HEK293T (cell line): ENCODE results near the gene RTN4RL1.
A peak's percentile ranks its signal among the peaks of the same experiment; 100 is the strongest.

Experiments
- CTCF ChIA-PET: fragments of 350-600 bp; formaldehyde crosslinking; extraction: SDS; loops from one replicate; lab custom pipeline; 2021; ENCODE audit warnings: antibody characterized with exemption, inconsistent platforms; lab: Yijun Ruan, JAX
- POLR2A ChIA-PET: fragments of 350-600 bp; formaldehyde crosslinking; extraction: SDS; loops from one replicate; lab custom pipeline; 2020; ENCODE audit warnings: antibody characterized with exemption, inconsistent platforms; lab: Yijun Ruan, JAX
- DNase-seq: peaks from one replicate; pipeline ENCODE4 v3.0.0; 2012; ENCODE audit warnings: mixed read lengths; ENCODE audit errors: extremely low spot score
- ARNT ChIP-seq: fragments of 450-650 bp; IDR thresholded peaks from 2 replicates; pipeline ENCODE4 v1.6.1; 2017; ENCODE audit warnings: mild to moderate bottlenecking
- BHLHE40 ChIP-seq: fragments of 450-650 bp; IDR thresholded peaks from 2 replicates; pipeline ENCODE4 v1.6.1; 2016; ENCODE audit warnings: mild to moderate bottlenecking, moderate library complexity, borderline replicate concordance
- CTBP1 ChIP-seq: fragments of 450-650 bp; IDR thresholded peaks from 2 replicates; pipeline ENCODE4 v1.6.1; 2016; ENCODE audit warnings: borderline replicate concordance
- ELF4 ChIP-seq: fragments of 450-650 bp; IDR thresholded peaks from 2 replicates; pipeline ENCODE4 v1.6.1; 2017; ENCODE audit warnings: antibody characterized with exemption
- FOXA1 ChIP-seq: fragments of 450-650 bp; IDR thresholded peaks from 2 replicates; pipeline ENCODE4 v1.6.1; 2016; ENCODE audit warnings: mild to moderate bottlenecking
- FOXK2 ChIP-seq: fragments of 450-650 bp; IDR thresholded peaks from 2 replicates; pipeline ENCODE4 v1.6.1; 2016; ENCODE audit warnings: mild to moderate bottlenecking
- FOXM1 ChIP-seq: fragments of 450-650 bp; IDR thresholded peaks from 2 replicates; pipeline ENCODE4 v1.6.1; 2017; ENCODE audit warnings: mild to moderate bottlenecking, borderline replicate concordance
- HDGF ChIP-seq: fragments of 450-650 bp; IDR thresholded peaks from 2 replicates; pipeline ENCODE4 v1.6.1; 2017; ENCODE audit warnings: antibody characterized with exemption, borderline replicate concordance
- L3MBTL2 ChIP-seq: fragments of 450-650 bp; conservative IDR thresholded peaks from 2 replicates; pipeline ENCODE4 v1.6.1; 2016; ENCODE audit warnings: mild to moderate bottlenecking
- LEF1 ChIP-seq: fragments of 450-650 bp; IDR thresholded peaks from 2 replicates; pipeline ENCODE4 v1.6.1; 2017; ENCODE audit warnings: mild to moderate bottlenecking, borderline replicate concordance
- NFRKB ChIP-seq: fragments of 450-650 bp; IDR thresholded peaks from 2 replicates; pipeline ENCODE4 v1.6.1; 2016; ENCODE audit warnings: mild to moderate bottlenecking, moderate library complexity
- SP1 ChIP-seq: fragments of 450-650 bp; IDR thresholded peaks from 2 replicates; pipeline ENCODE4 v1.6.1; 2017
- TARDBP ChIP-seq: fragments of 450-650 bp; IDR thresholded peaks from 2 replicates; pipeline ENCODE4 v1.6.1; 2016
- ZNF384 ChIP-seq: fragments of 450-650 bp; IDR thresholded peaks from 2 replicates; pipeline ENCODE4 v1.6.1; 2016
- TF ChIP-seq, protein P1 (sequence below): fragments of 450-650 bp; IDR thresholded peaks from 2 replicates; pipeline ENCODE4 v1.6.1; 2016

The RTN4RL1 gene

DNA sequence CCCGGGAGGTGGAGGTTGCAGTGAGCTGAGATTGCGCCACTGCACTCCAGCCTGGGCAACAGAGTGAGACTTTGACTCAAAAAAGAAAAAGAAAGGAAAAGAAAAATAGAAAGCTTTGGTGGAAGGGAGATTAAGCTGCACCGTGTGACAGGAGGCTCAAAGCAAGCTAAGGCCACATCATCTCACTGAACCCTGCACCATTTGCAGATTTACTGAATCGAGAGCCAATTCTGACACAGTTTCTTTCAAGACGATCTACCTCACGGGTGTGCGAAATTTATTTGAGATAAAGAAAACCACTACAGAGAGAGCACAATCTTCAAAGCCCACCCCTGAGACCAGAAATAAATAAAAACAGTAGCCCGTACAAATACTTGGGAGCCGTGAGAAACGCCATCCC lies 49.6 kb downstream of the RTN4RL1 start:
- DNase-seq = no peak
- POLR2A ChIA-PET = no interaction called here
- CTCF ChIA-PET = interaction anchor here (1.2 kb wide), 1 partner anchor 92 kb away, joined by 3 read pairs; no protein-coding TSS in a partner anchor
- no peak for TF ChIP-seq CTBP1
- no peak for TF ChIP-seq TARDBP

DNA sequence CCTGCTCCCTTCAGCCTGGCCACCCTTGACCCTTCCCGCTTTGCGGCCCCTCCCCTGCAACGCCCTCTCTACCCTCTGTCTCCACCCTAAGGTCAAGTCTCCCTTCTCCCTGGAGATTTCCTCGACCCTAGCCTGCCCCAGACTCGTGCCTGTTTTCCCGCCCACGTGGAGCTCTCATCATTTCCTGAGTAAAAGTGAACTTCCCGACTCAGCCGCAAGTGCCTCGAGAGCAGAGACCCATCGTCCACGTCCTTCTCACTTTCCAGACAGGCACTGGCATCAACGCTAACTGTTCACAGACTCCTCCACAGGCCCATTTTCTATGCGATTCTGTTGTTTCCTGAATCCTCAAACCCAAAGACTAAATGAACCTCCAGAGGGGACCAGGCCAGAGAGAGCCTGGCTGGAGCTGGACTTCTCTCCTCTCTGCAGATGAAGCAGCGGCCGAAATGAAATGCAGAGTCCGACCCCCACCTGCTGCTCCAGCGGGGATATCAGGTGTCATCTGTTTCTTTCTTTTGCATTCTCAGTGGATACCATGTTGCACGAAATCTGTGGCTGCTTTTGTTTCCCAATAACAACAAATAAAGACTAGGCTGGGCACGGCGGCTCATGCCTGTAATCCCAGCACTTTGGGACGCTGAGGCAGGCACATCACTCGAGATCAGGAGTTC lies 52.5 kb downstream of the RTN4RL1 start:
- CTCF ChIA-PET = no interaction called here
- POLR2A ChIA-PET = no interaction called here
- peak; percentile 37 for DNase-seq

DNA sequence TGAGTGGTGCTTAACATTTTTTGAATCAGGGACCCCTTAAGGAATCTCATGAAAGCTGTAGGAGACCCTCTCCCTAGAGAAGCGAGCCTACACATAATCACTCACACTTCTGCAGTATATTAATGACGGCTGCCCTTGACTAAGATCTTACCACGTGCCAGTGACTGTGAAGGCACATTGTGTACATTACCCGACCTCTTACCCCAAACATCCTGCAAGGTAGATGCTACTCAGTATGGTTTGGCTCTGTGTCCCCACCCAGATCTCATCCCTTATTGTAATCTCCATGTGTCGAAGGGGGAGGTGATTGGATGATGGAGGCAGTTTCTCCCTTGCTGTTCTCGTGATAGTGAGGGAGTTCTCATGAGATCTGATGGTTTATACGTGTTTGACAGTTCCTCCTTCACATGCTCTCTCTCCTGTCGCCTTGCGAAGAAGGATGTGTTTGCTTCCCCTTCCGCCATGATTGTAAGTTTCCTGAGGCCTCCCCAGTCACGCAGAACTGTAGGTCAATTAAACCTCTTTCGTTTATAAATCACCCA lies 54.2 kb downstream of the RTN4RL1 start:
- POLR2A ChIA-PET = no interaction called here
- CTCF ChIA-PET = no interaction called here
- TF ChIP-seq ARNT (no peak), BHLHE40 (no peak), L3MBTL2 (0 out of 2 replicates have a peak, but pooled peaks have one; percentile 34), TARDBP (no peak), FOXA1 (no peak), FOXK2 (no peak), ELF4 (no peak), ZNF384 (no peak)
- DNase-seq = no peak

More for the DNA sequence above, 52.5 kb downstream of the RTN4RL1 start:
- peak; percentile 98 for TF ChIP-seq L3MBTL2
- TF ChIP-seq, protein P1, sequence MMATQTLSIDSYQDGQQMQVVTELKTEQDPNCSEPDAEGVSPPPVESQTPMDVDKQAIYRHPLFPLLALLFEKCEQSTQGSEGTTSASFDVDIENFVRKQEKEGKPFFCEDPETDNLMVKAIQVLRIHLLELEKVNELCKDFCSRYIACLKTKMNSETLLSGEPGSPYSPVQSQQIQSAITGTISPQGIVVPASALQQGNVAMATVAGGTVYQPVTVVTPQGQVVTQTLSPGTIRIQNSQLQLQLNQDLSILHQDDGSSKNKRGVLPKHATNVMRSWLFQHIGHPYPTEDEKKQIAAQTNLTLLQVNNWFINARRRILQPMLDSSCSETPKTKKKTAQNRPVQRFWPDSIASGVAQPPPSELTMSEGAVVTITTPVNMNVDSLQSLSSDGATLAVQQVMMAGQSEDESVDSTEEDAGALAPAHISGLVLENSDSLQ = no peak
- TF ChIP-seq CTBP1 = no peak

DNA sequence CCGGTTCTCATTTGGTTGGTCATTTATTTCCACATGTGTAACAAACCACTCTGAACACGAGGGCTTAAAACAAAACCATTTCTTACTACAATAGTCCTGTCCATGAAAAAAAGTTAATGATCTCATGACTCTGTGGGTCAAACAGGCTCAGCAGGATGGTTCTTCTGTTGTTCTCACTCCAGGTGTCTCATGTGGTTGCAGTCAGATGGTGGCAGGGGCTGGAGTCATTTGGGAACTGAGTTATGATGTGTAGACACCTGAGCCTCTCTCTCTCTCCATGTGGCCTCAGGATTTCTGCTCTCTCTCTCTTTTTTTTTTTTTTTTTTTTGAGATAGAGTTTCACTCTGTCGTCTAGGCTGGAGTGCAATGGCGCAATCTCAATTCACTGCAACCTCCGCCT lies 55.4 kb downstream of the RTN4RL1 start:
- CTCF ChIA-PET = no interaction called here
- no peak for TF ChIP-seq ARNT
- TF ChIP-seq, protein P1 = peak; percentile 38; the same call in 1 of the 2 replicates
- TF ChIP-seq ZNF384 = peak; percentile 97
- no peak for DNase-seq
- POLR2A ChIA-PET = no interaction called here

DNA sequence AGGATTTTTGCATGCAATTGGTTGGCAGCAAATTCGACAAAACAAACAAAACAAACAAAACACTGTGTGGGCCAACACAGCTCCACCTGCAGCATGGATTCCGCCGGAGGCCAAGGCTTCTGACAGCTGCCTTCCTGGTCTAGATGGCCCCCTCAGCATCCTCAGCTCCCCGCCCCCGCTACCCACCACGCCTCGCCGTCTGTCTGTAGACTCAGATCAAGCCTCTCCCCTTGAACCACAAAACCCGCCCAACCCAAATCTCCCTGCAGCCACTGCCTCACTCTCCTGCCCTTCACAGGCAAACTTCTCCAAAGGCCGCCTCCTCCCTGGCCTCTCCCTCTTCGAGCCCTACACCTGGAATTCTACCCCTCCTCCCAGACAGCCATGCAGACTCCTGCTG lies 57.9 kb downstream of the RTN4RL1 start:
- DNase-seq = no peak
- CTCF ChIA-PET = no interaction called here
- POLR2A ChIA-PET = no interaction called here
- no peak for TF ChIP-seq LEF1
- no peak for TF ChIP-seq HDGF

DNA sequence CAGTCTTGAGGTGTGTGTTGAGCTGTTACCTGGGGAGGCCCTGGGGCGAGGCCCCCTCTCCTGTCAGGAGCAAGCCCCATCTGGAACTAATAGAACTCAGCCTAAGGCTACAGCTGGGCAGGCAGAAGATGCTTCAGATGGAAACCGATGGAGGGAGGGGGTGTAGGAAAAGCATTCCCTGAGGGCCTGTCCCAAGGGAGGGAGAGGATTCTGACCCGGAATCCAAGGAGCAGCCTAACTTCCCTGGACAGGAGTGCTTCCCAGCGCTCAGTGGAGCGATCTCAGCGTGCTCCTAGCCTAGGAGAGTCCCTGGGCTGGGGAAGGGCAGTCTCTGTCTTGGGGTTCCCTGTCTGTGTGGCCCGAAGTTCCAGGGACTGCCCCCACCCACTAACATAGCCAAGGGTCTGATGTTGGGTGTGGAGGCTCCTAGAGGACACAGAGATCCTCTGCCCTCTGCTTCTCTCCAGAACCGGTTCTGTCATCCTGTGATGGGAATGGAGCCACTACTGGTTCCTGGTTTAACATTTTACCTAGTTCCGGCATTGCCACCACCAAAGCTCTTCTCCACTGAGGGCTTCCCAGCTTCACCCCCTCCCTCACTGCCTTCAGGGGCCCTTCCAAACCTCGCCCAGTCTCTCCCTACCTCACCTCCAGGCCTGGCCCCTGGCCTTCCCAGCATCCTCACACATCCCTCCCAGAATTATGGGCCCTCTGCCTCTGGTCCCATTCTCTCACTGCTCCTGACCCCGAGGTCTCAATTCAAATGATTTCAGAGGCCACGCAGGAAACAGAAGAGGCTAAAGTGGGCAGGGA lies 58.7 kb downstream of the RTN4RL1 start:
- ChIA-PET CTCF (no interaction called here), POLR2A (no interaction called here)
- DNase-seq = no peak
- no peak for TF ChIP-seq FOXM1
- no peak for TF ChIP-seq FOXA1
- TF ChIP-seq TARDBP = no peak
- no peak for TF ChIP-seq LEF1
- TF ChIP-seq ARNT = no peak
- TF ChIP-seq NFRKB = no peak
- TF ChIP-seq, protein P1 = no peak
- no peak for TF ChIP-seq SP1

DNA sequence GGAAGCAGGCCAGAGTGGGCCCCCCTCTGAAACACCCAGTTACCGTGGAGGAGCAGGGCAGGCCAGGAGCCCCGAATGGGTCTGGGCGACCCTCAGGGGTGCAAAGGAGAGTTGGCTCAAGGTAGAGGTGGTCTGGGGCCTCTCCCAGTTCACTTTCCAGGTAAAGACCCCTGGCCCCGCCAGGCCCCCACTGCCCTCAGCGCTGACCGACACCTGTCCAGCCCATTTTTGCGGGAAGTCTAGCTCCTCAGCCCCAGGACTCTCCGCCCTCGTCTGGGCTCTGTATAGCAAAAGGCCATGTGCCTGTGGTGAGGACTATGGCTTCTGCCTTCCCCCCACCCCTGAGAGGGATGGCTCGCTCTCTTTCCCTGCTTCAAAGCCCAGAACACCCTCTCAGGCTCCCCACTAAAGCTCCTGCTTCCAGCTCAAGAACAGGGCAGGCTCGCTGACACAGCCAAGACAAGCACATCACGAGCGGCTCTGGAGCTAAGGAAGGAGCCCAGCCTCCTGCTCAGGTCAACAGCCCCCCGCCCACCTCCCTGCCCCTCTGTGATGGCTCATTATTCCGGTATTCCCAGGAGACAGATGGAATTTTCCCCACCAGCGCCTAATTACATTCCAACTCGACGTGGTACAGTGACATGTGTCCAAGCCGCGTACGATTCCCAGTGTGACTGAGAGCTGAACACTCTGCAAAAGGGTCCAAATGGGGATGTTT lies 59.4 kb downstream of the RTN4RL1 start:
- CTCF ChIA-PET = no interaction called here
- POLR2A ChIA-PET = no interaction called here
- no peak for TF ChIP-seq CTBP1
- no peak for TF ChIP-seq LEF1
- TF ChIP-seq L3MBTL2 = 0 out of 2 replicates have a peak, but pooled peaks have one; percentile 29
- no peak for TF ChIP-seq SP1
- TF ChIP-seq FOXA1 = no peak
- no peak for TF ChIP-seq FOXM1
- DNase-seq = no peak
